Dendritic cell treated with granulocyte-macrophage colony-stimulating factor and Interleukin-4, amounts not matched to agents 40 ng/mL and 50 ng/mL, for 4 days (primary cell): Measurements from ENCODE around the gene INTS6.

Experiments used
- H3K27ac Mint-ChIP-seq: one replicate; pipeline ENCODE4 v1.8.0; 2022; ENCODE audit warnings: mild to moderate bottlenecking, mixed read lengths
- H3K27me3 Mint-ChIP-seq: one replicate; pipeline ENCODE4 v1.8.0; 2022; ENCODE audit warnings: mild to moderate bottlenecking, mixed read lengths
- H3K36me3 Mint-ChIP-seq: one replicate; pipeline ENCODE4 v1.8.0; 2022; ENCODE audit warnings: low read depth, mixed read lengths
- H3K4me1 Mint-ChIP-seq: one replicate; pipeline ENCODE4 v1.8.0; 2022; ENCODE audit warnings: low read depth, mixed read lengths
- H3K4me3 Mint-ChIP-seq: one replicate; pipeline ENCODE4 v1.8.0; 2022; ENCODE audit warnings: mild to moderate bottlenecking, moderate library complexity, mixed read lengths
- H3K9me3 Mint-ChIP-seq: one replicate; pipeline ENCODE4 v1.8.0; 2022; ENCODE audit warnings: mixed read lengths
- intact Hi-C: fragments of 100-400 bp; cut with micrococcal nuclease; formaldehyde crosslinking; loops from one replicate; pipeline ENCODE4 v1.15.0; 2022

Gene INTS6

GRCh38 chr13:51363625-51364024, 89.2 kb downstream of the INTS6 start:
- H3K27me3 Mint-ChIP-seq, result no peaks in the 10 kb centered on the region
- peaks cover 54% of the 10 kb centered on the region for H3K36me3 Mint-ChIP-seq
- H3K4me3 Mint-ChIP-seq, result no peak overlapping the region
- intact Hi-C loops, result no loop called here
- H3K27ac Mint-ChIP-seq, result no peak overlapping the region
- no peaks in the 10 kb centered on the region for H3K9me3 Mint-ChIP-seq
- H3K4me1 Mint-ChIP-seq, result no peaks in the 10 kb centered on the region

- intact Hi-C loops, result no loop called here
Measured at GRCh38 chr13:51361106-51361505, 91.7 kb downstream of the INTS6 start.

GRCh38 chr13:51360489-51360888, 92.3 kb downstream of the INTS6 start:
- Mint-ChIP-seq H3K36me3 (peaks cover 37% of the 10 kb centered on the region), H3K27ac (no peak overlapping the region), H3K4me1 (no peaks in the 10 kb centered on the region), H3K9me3 (no peaks in the 10 kb centered on the region), H3K27me3 (no peaks in the 10 kb centered on the region), H3K4me3 (no peak overlapping the region)
- intact Hi-C loops, result no loop called here

More at GRCh38 chr13:51361106-51361505, 91.7 kb downstream of the INTS6 start:
- H3K27ac Mint-ChIP-seq, result no peak overlapping the region
- no peaks in the 10 kb centered on the region for H3K9me3 Mint-ChIP-seq
- H3K27me3 Mint-ChIP-seq, result no peaks in the 10 kb centered on the region
- H3K4me3 Mint-ChIP-seq, result no peak overlapping the region
- no peaks in the 10 kb centered on the region for H3K4me1 Mint-ChIP-seq
- H3K36me3 Mint-ChIP-seq, result peaks cover 40% of the 10 kb centered on the region

GRCh38 chr13:51359352-51359751, 93.5 kb downstream of the INTS6 start:
- H3K4me1 Mint-ChIP-seq, result no peaks in the 10 kb centered on the region
- no peak overlapping the region for H3K4me3 Mint-ChIP-seq
- intact Hi-C loops, result no loop called here
- H3K36me3 Mint-ChIP-seq, result peaks cover 33% of the 10 kb centered on the region
- no peaks in the 10 kb centered on the region for H3K9me3 Mint-ChIP-seq
- H3K27me3 Mint-ChIP-seq, result no peaks in the 10 kb centered on the region
- H3K27ac Mint-ChIP-seq, result no peak overlapping the region

GRCh38 chr13:51357928-51358595, 94.8 kb downstream of the INTS6 start:
- intact Hi-C loops, result no loop called here

GRCh38 chr13:51355217-51355616, 97.6 kb downstream of the INTS6 start:
- no peak overlapping the region for H3K4me3 Mint-ChIP-seq
- no peak overlapping the region for H3K27ac Mint-ChIP-seq
- intact Hi-C loops, result no loop called here
- H3K36me3 Mint-ChIP-seq, result no peaks in the 10 kb centered on the region
- H3K27me3 Mint-ChIP-seq, result no peaks in the 10 kb centered on the region
- no peaks in the 10 kb centered on the region for H3K9me3 Mint-ChIP-seq
- H3K4me1 Mint-ChIP-seq, result no peaks in the 10 kb centered on the region

More at GRCh38 chr13:51357928-51358595, 94.8 kb downstream of the INTS6 start:
- Mint-ChIP-seq H3K9me3 (no peaks in the 10 kb centered on the region), H3K4me1 (no peaks in the 10 kb centered on the region), H3K27me3 (no peaks in the 10 kb centered on the region), H3K4me3 (no peak overlapping the region), H3K27ac (no peak overlapping the region), H3K36me3 (peaks cover 21% of the 10 kb centered on the region)

GRCh38 chr13:51349016-51349415, 103.8 kb downstream of the INTS6 start:
- H3K9me3 Mint-ChIP-seq, result no peaks in the 10 kb centered on the region
- H3K4me3 Mint-ChIP-seq, result no peak overlapping the region
- H3K4me1 Mint-ChIP-seq, result no peaks in the 10 kb centered on the region
- H3K27ac Mint-ChIP-seq, result no peak overlapping the region
- no peaks in the 10 kb centered on the region for H3K27me3 Mint-ChIP-seq
- intact Hi-C loops, result no loop called here
- H3K36me3 Mint-ChIP-seq, result no peaks in the 10 kb centered on the region

- Mint-ChIP-seq H3K36me3 (no peaks in the 10 kb centered on the region), H3K4me3 (no peak overlapping the region)
Measured at GRCh38 chr13:51348069-51348967, 104.5 kb downstream of the INTS6 start.

GRCh38 chr13:51347099-51347498, 105.7 kb downstream of the INTS6 start:
- intact Hi-C loops, result no loop called here
- Mint-ChIP-seq H3K4me1 (no peaks in the 10 kb centered on the region), H3K27me3 (no peaks in the 10 kb centered on the region), H3K4me3 (no peak overlapping the region), H3K36me3 (no peaks in the 10 kb centered on the region), H3K9me3 (no peaks in the 10 kb centered on the region), H3K27ac (no peak overlapping the region)

More at GRCh38 chr13:51348069-51348967, 104.5 kb downstream of the INTS6 start:
- Mint-ChIP-seq H3K4me1 (no peaks in the 10 kb centered on the region), H3K27ac (no peak overlapping the region), H3K9me3 (no peaks in the 10 kb centered on the region), H3K27me3 (no peaks in the 10 kb centered on the region)
- intact Hi-C loops, result no loop called here

- Mint-ChIP-seq H3K4me3 (no peak overlapping the region), H3K9me3 (no peaks in the 10 kb centered on the region), H3K27ac (no peak overlapping the region), H3K4me1 (peaks cover 1% of the 10 kb centered on the region), H3K27me3 (no peaks in the 10 kb centered on the region), H3K36me3 (no peaks in the 10 kb centered on the region)
- intact Hi-C loops, result no loop called here
Measured at GRCh38 chr13:51346397-51346796, 106.4 kb downstream of the INTS6 start.

GRCh38 chr13:51343475-51343874, 109.4 kb downstream of the INTS6 start:
- H3K4me1 Mint-ChIP-seq, result peaks cover 7% of the 10 kb centered on the region
- no peaks in the 10 kb centered on the region for H3K27me3 Mint-ChIP-seq
- no peaks in the 10 kb centered on the region for H3K36me3 Mint-ChIP-seq
- H3K4me3 Mint-ChIP-seq, result no peak overlapping the region
- H3K27ac Mint-ChIP-seq, result no peak overlapping the region
- intact Hi-C loops, result no loop called here
- no peaks in the 10 kb centered on the region for H3K9me3 Mint-ChIP-seq

- Mint-ChIP-seq H3K9me3 (no peaks in the 10 kb centered on the region), H3K36me3 (no peaks in the 10 kb centered on the region), H3K27ac (no peak overlapping the region), H3K4me3 (no peak overlapping the region), H3K4me1 (peaks cover 7% of the 10 kb centered on the region), H3K27me3 (no peaks in the 10 kb centered on the region)
- intact Hi-C loops, result no loop called here
Measured at GRCh38 chr13:51342706-51343105, 110.1 kb downstream of the INTS6 start.

- H3K36me3 Mint-ChIP-seq, result no peaks in the 10 kb centered on the region
- peaks cover 7% of the 10 kb centered on the region for H3K4me1 Mint-ChIP-seq
- no peak overlapping the region for H3K27ac Mint-ChIP-seq
- intact Hi-C loops, result no loop called here
- H3K4me3 Mint-ChIP-seq, result no peak overlapping the region
- no peaks in the 10 kb centered on the region for H3K27me3 Mint-ChIP-seq
- no peaks in the 10 kb centered on the region for H3K9me3 Mint-ChIP-seq
Measured at GRCh38 chr13:51341791-51342190, 111.0 kb downstream of the INTS6 start.

- Mint-ChIP-seq H3K36me3 (no peaks in the 10 kb centered on the region), H3K4me1 (peaks cover 7% of the 10 kb centered on the region), H3K27ac (no peak overlapping the region), H3K27me3 (no peaks in the 10 kb centered on the region), H3K9me3 (no peaks in the 10 kb centered on the region), H3K4me3 (no peak overlapping the region)
- intact Hi-C loops, result no loop called here
Measured at GRCh38 chr13:51341232-51341631, 111.6 kb downstream of the INTS6 start.
